Bronchial epithelial cell (primary cell): ENCODE results near the gene FANCD2OS. TPM values are rescaled to one million over a fixed set of nuclear protein-coding genes. Genes with fewer than 3 reads are reported as not detected.
"Not testable (repeated sequence)": the region's sequence is repeated elsewhere in the genome, so short reads cannot be mapped to it uniquely, and the experiment has no call there.

ENCODE experiments used
- DNase-seq: peaks from one replicate; pipeline ENCODE4 v3.0.0-alpha.2; 2010; ENCODE audit warnings: low read depth
- FAIRE-seq: peaks from 2 replicates; lab custom pipeline; 2011; peaks lifted over from hg19 to GRCh38; lab: Jason Lieb, UNC
- H3K27me3 ChIP-seq: 2 replicates; pipeline ENCODE4 v1.5.1; 2011; ENCODE audit warnings: low read length; ENCODE audit not compliant: control insufficient read depth, insufficient read depth
- H3K36me3 ChIP-seq: 2 replicates; pipeline ENCODE4 v1.5.1; 2011; ENCODE audit warnings: low read length; ENCODE audit not compliant: control insufficient read depth, insufficient read depth
- H3K4me3 ChIP-seq: 2 replicates; pipeline ENCODE4 v1.5.1; 2011; ENCODE audit warnings: mild to moderate bottlenecking, low read depth, low read length, control low read depth
- total RNA-seq: library from RNA; depleted of rRNA; stranded (reverse); fragments of >200 nt; gene quantifications from 2 replicates; pipeline ENCODE4 v1.2.1, GENCODE V29; 2014
- TF ChIP-seq, protein P1 (sequence below): IDR thresholded peaks from 2 replicates; pipeline ENCODE4 v1.5.1; 2011; ENCODE audit warnings: mild to moderate bottlenecking, moderate library complexity, low read length, control low read depth, inconsistent platforms; ENCODE audit not compliant: insufficient read depth, severe bottlenecking

Gene FANCD2OS
- total RNA-seq, 1 donor from 2014 or later: not detected

DNA sequence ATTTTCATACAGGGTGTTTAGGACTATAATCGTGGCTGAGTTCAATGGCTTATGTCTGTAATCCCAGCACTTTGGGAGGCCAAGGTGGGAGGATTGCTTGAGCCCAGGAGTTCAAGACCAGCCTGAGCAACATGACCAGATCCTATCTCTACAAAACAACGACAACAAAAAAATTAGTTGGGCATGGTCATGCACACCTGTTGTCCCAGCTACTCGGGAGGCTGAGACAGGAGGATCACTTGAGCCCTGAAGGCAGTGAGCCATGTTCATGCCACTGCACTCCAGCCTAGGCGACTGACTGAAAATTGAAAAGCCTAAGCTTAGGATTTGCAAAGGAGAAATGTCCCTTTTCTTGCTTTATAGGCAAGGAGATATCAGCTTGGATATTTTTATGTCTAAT, 8.9 kb upstream of the FANCD2OS start:
- Histone ChIP-seq H3K27me3 (no peaks in the 10 kb centered on the region), H3K36me3 (peaks cover 1% of the 10 kb centered on the region), H3K4me3 (no peak overlapping the region)
- no peak for DNase-seq
- TF ChIP-seq, protein P1, sequence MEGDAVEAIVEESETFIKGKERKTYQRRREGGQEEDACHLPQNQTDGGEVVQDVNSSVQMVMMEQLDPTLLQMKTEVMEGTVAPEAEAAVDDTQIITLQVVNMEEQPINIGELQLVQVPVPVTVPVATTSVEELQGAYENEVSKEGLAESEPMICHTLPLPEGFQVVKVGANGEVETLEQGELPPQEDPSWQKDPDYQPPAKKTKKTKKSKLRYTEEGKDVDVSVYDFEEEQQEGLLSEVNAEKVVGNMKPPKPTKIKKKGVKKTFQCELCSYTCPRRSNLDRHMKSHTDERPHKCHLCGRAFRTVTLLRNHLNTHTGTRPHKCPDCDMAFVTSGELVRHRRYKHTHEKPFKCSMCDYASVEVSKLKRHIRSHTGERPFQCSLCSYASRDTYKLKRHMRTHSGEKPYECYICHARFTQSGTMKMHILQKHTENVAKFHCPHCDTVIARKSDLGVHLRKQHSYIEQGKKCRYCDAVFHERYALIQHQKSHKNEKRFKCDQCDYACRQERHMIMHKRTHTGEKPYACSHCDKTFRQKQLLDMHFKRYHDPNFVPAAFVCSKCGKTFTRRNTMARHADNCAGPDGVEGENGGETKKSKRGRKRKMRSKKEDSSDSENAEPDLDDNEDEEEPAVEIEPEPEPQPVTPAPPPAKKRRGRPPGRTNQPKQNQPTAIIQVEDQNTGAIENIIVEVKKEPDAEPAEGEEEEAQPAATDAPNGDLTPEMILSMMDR: no peak
- no peak for FAIRE-seq

DNA sequence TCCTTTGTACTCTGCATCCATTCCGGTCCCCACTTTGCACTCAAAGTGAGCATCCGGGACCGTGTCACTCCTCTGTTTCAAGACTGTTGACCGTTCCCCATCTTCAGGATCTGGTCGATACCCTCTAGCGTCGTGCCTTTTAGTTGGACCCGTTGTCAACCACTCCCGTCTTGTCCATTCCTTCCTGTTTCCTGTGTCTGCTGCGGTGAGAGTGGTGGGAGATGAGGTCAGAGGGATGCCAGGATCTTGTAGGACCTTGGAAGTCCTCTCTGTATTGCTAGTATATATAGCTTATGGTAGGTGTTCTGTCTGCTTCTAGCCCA, 8.0 kb upstream of the FANCD2OS start:
- TF ChIP-seq, protein P1: no peak
- H3K4me3 ChIP-seq: peak overlapping the region; percentile 79
- DNase-seq (peak; percentile 47), FAIRE-seq (no peak)
- peaks cover 1% of the 10 kb centered on the region for H3K36me3 ChIP-seq
- no peaks in the 10 kb centered on the region for H3K27me3 ChIP-seq

DNA sequence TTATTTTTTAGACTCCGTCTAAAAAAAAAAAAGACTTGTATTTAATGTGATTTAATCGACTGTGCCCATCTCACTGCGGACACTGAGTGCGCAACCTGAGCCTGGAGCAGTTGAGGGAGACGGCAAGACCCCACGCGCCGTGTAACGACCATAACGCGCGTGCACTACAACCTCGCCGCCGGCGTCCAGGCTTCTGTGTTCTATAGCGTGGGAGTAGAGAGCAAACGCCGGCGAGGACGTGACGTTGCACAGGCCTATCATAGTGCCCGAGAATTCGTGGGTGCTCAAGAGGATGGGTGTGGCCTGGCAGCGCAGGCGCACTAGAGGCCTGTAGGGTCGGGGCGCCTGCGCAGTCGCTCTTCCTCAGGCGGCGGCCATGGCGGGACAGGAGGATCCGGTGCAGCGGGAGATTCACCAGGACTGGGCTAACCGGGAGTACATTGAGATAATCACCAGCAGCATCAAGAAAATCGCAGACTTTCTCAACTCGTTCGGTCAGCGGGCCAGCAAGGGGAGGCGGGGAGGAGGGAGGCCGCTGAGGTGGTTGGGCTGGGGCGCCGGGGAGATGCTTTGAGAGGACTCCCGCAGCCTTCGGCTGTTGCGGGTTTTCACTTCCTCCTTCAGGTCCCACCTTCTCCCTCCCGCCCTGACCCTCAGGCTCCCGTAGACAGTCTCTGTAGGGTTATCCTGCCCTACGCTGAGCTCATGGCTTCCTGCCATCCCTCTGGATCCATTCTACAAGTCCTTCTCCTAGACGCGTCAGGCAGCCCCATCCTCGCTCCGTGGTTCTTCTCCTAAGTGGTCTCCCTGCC, 7.5 kb upstream of the FANCD2OS start, which contains the start of gene BRK1:
BRK1 (plus strand) TSS at position 350 of the 812 bp plus-strand sequence; CDS start at position 377, 27 bp downstream.
- FAIRE-seq (no peak), DNase-seq (peak; percentile 92)
- Histone ChIP-seq H3K36me3 (peaks cover 1% of the 10 kb centered on the region), H3K4me3 (peak within 1 kb of the TSS; percentile 79), H3K27me3 (no peaks in the 10 kb centered on the region)
- TF ChIP-seq, protein P1: no peak

DNA sequence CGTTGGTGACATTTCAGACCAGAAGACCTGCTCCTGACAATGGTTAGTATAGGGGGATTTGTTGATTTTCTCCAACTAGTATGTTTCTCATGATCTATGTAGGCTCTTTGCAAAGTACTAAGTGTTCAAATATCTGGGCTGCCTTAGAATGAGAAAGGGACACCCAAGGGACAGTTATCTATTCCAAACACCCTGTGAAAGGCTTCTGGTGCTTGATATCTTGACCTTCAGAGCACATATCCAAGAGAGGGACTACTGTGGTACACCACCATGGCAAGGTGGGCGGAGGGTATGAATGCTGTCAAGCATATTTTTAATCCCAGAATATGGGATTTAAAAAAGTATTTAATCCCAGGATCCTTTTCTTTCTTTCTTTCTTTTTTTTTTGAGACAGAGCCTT, 1.1 kb downstream of the FANCD2OS start:
- Histone ChIP-seq H3K27me3 (no peaks in the 10 kb centered on the region), H3K4me3 (no peak overlapping the region), H3K36me3 (no peaks in the 10 kb centered on the region)
- TF ChIP-seq, protein P1: no peak
- no peak for FAIRE-seq
- no peak for DNase-seq

DNA sequence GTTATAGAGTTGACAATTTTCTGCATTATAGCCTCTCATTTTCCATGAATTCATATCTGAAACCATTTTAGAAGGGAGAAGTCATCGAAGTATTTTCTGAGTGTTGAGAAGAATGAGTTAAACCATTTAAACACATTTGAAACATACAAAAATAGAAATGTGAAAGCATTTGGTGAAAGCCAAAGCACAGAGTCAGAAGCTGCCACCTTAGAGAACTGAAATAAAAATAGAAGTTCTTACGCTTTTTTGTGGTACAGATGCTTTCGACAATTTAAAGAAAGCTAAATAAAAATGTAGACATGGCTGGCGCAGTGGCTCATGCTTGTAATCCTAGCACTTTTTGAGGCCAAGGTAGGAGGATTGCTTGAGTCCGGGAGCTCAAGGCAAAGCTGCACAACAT, 9.0 kb downstream of the FANCD2OS start:
- DNase-seq (no peak), FAIRE-seq (no peak)
- Histone ChIP-seq H3K27me3 (no peaks in the 10 kb centered on the region), H3K36me3 (no peaks in the 10 kb centered on the region), H3K4me3 (no peak overlapping the region)
- TF ChIP-seq, protein P1: no peak

DNA sequence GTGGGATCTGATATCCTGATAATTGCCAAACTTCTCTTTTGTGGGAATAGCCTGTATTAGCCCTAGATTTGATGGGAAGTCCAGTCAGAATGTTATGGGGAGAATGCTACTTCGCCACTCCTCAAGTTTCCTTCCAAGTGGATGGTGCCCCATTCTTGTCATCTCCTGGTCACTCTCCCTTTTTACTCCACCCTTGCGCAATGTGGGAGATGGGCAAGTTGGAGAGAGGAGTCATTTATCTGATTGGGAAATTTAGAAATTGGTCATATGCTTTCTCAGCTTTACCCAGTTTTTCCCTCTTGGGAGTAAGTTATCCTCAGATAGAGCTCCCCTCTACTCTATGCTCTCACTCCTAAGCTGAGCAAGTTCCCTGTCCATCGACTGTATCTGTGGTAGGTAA, 14.4 kb downstream of the FANCD2OS start:
- no peak overlapping the region for H3K4me3 ChIP-seq
- DNase-seq (no peak), FAIRE-seq (no peak)
- H3K36me3 ChIP-seq: peaks cover 1% of the 10 kb centered on the region
- TF ChIP-seq, protein P1: no peak
- no peaks in the 10 kb centered on the region for H3K27me3 ChIP-seq

DNA sequence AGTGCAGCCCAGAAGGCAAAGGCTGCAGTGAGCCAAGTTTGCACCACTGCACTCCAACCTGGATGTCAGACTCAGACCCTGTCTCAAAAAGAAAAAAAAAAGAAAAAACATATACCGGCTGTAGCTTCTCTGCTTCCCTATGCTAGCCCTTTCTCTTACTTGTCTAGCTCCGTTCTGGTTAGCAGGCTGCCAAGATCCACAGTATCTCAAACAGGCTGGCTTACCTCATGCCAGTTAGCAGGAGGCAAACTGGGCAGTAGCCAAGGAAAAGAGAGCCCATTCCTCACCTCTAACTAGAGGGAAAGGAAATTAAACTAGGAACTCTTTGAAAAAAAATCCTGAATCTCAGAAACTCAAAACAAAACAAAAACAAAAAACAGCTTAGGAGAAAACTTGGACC, 16.7 kb downstream of the FANCD2OS start:
- not testable (repeated sequence) for FAIRE-seq, H3K27me3 ChIP-seq, DNase-seq, H3K4me3 ChIP-seq, H3K36me3 ChIP-seq

DNA sequence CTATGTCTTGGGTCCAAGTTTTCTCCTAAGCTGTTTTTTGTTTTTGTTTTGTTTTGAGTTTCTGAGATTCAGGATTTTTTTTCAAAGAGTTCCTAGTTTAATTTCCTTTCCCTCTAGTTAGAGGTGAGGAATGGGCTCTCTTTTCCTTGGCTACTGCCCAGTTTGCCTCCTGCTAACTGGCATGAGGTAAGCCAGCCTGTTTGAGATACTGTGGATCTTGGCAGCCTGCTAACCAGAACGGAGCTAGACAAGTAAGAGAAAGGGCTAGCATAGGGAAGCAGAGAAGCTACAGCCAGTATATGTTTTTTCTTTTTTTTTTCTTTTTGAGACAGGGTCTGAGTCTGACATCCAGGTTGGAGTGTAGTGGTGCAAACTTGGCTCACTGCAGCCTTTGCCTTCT, 17.3 kb downstream of the FANCD2OS start:
- H3K36me3 ChIP-seq, H3K27me3 ChIP-seq, H3K4me3 ChIP-seq, FAIRE-seq, DNase-seq: not testable (repeated sequence)
